Kidney epithelial cell (primary cell): ENCODE results near the gene EPS8L2. TPM values are rescaled to one million over a fixed set of nuclear protein-coding genes. Genes with fewer than 3 reads are reported as not detected.

Experiments used
- DNase-seq: peaks from one replicate; pipeline ENCODE4 v3.0.0-alpha.2; 2010; ENCODE audit warnings: low read depth
- H3K27me3 ChIP-seq: 2 replicates; pipeline ENCODE4 v1.6.0; 2011; ENCODE audit warnings: low read length; ENCODE audit not compliant: control insufficient read depth, insufficient read depth
- H3K36me3 ChIP-seq: 2 replicates; pipeline ENCODE4 v1.5.1; 2011; ENCODE audit warnings: low read length; ENCODE audit not compliant: control insufficient read depth, insufficient read depth
- H3K4me3 ChIP-seq: 2 replicates; pipeline ENCODE4 v1.5.1; 2011; ENCODE audit warnings: low read depth, mild to moderate bottlenecking, control low read depth, low read length
- total RNA-seq: library from RNA; depleted of rRNA; stranded (reverse); fragments of >200 nt; gene quantifications from 2 replicates; pipeline ENCODE4 v1.2.3, GENCODE V29; 2015
- TF ChIP-seq, protein P1 (sequence below): IDR thresholded peaks from 2 replicates; pipeline ENCODE4 v1.5.1; 2011; ENCODE audit warnings: mild to moderate bottlenecking, moderate library complexity, low read length, control low read depth, inconsistent platforms; ENCODE audit not compliant: insufficient read depth, poor library complexity, severe bottlenecking

The EPS8L2 gene
- total RNA-seq, 1 donor from 2014 or later: 119 TPM

DNA sequence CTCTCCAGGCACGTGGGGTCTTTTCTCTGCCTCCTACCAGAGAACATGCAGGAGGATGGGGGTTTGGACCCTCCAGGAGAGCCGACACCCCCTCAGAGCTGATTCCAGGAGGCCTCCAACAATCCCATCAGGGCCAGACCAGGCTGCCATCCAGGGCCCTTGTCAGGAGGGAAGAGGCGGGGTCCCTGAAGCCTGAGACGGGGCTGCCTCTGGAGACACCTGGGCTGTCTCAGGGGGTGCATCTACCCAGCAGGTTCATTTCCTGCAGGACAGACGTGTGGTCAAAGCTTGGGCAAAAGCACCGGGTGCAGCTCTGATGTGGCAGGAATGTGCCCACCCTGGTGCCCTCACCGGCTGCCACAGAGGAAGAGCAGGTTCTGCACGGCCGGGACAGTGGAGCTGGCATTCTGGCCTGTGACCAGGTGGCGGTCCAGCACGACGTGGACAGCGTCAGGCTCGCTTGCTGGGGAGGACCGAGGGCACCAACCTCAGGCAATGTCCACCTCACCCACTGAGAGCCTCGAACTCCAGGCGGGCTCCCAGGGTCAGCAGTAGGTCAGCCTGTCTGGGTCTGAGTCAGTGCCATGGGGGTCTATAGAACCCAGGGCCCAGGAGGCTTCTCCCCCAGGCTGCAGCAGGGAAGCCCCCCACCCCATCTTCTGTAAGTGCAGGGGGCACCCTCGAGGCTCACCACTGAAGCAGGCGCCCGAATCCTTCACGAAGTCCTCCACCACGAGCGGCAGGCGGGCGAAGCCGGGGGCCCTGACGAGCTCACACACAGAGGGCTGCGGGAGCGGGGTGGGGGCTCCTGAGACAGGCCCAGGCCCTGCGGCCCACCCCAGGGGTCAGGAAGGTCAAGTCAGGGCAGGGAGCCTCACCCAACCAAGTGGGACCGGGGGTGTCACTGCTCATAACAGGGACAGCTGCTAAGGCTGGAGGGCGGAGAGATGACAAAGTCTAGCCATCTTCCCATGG, 64.9 kb downstream of the EPS8L2 start:
- TF ChIP-seq, protein P1, sequence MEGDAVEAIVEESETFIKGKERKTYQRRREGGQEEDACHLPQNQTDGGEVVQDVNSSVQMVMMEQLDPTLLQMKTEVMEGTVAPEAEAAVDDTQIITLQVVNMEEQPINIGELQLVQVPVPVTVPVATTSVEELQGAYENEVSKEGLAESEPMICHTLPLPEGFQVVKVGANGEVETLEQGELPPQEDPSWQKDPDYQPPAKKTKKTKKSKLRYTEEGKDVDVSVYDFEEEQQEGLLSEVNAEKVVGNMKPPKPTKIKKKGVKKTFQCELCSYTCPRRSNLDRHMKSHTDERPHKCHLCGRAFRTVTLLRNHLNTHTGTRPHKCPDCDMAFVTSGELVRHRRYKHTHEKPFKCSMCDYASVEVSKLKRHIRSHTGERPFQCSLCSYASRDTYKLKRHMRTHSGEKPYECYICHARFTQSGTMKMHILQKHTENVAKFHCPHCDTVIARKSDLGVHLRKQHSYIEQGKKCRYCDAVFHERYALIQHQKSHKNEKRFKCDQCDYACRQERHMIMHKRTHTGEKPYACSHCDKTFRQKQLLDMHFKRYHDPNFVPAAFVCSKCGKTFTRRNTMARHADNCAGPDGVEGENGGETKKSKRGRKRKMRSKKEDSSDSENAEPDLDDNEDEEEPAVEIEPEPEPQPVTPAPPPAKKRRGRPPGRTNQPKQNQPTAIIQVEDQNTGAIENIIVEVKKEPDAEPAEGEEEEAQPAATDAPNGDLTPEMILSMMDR: no peak
- no peak overlapping the region for H3K4me3 ChIP-seq
- DNase-seq: no peak
- no peaks in the 10 kb centered on the region for H3K27me3 ChIP-seq
- H3K36me3 ChIP-seq: peaks cover 3% of the 10 kb centered on the region

DNA sequence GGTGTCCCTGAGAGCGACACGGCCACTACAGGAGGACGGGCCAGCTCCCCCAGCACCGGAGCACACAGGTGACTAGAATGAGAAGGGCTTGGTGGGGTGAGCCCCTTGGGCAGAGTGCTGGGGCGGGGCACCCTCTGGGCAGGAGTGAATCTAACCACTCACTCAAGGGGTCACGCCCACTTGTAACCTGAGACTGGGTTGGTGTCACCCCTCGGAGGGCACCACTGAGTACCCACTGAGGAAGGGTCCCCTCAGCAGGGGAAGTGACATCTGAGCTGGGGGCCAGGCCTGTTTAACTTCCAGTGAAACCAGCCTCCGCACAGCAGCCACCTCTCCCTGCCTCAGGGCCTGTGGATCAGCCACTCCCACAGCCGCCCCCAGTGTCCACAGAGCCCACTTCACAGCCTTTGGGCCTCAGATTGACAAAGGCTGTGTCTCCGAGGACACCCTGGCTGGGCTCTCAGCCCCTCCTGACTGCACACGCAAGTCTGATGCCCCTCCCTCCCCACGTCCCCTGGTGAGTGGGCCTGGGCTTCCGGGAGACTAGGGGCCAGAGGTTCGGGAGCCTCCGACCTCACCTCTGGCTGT, 65.7 kb downstream of the EPS8L2 start:
- Histone ChIP-seq H3K27me3 (no peaks in the 10 kb centered on the region), H3K36me3 (peaks cover 1% of the 10 kb centered on the region), H3K4me3 (no peak overlapping the region)
- DNase-seq: no peak
- TF ChIP-seq, protein P1: no peak

DNA sequence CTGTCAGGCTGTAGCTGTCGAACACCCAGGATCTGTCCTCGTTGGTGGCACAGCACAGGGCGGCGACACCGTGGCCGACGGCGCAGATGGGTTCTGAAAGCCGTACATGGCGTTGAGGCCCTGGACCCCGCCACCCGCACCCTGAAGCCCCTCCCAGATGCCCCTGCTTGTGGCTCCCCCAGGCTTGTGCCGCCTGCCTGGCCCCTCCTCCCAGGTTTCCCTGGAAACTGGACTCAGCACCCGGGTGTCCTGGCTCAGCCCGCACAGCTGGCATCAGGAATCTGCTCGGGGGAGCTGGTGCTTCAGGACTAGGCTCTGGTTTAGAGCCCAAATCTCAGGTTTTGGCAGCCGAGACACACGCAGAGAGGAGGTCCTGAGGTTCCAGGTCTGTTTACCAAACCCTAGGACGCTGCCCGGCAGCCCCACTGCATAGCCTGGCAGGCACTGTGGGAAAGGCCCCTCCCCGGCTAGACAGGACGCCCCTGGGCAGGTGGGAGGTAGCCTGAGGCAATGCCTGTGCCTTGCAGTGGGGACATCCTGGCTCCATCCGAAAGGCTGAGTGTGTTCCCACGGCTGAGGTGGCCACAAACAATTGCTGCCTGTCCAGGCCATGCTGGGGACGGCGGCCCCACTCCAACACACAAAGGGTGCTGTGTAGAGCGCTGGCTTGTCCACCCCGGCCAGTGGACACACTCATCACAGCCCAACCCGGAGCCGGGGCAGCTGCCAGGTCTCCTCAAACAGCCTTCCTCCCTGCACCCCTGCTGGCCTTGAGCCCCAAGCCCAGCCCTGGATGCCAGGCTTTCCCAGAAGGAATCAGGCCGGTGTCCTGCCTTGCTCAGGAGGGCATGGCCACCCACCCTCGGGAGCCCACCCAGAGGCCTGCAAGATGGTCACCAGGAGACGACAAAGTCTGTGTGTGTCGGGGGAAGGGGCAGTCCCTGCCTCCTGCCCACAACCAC, 66.7 kb downstream of the EPS8L2 start:
- TF ChIP-seq, protein P1: no peak
- DNase-seq: no peak
- H3K36me3 ChIP-seq: peaks cover 1% of the 10 kb centered on the region
- H3K4me3 ChIP-seq: no peak overlapping the region
- H3K27me3 ChIP-seq: no peaks in the 10 kb centered on the region

DNA sequence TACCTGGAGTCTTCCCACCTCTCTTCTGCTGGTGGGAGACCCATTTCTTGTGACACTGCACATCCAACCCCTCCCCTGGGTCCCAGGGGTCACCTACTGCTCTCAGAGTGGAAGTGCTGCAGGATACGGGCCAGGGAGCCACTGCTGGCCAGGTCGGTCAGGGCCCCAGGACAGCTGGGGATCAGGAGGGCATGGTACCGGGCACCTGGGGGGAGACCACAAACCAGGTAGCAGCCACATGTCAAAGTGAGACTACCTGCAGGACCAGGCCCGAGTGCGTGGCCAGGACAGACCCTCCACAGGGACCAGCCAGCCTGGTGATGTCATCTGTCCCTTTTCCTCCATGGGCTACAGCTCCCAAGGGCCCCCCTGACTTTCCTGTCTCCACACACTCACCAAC, 67.4 kb downstream of the EPS8L2 start:
- TF ChIP-seq, protein P1: no peak
- DNase-seq: no peak
- Histone ChIP-seq H3K27me3 (no peaks in the 10 kb centered on the region), H3K4me3 (no peak overlapping the region), H3K36me3 (peaks cover 1% of the 10 kb centered on the region)

DNA sequence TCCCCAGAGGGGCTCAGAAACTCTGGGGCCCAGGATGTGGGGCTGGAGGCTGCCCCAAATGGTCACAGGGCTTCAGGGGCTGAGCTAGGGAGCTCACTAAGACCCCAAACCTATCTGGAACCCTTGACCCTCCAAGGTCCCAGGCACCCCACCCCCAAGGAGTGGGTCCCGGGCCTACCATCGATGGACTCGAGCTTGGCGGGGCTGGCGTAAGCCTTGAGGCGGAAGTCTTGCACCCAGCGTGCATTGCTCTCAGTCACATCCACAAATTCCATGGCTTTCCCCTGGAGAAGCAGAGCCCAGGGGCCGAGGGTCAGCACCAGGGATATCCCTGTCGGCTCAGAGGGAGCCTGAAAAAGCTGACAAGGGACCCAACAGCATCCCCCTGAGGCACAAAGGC, 67.8 kb downstream of the EPS8L2 start:
- Histone ChIP-seq H3K27me3 (no peaks in the 10 kb centered on the region), H3K36me3 (peaks cover 1% of the 10 kb centered on the region), H3K4me3 (no peak overlapping the region)
- no peak for DNase-seq
- TF ChIP-seq, protein P1: no peak
